ENCODE results near the gene TMEM26. TPM values are rescaled to one million over a fixed set of nuclear protein-coding genes. Genes with fewer than 3 reads are reported as not detected.
A peak's percentile ranks its signal among the peaks of the same experiment; 100 is the strongest.

TMEM26 gene
- total RNA-seq, 1 donor from 2014 or later = 3.4 TPM

GRCh38 chr10:61451357-61451756 lies 1.8 kb downstream of the TMEM26 start:
- no peaks in the 10 kb centered on the region for H3K36me3 Mint-ChIP-seq
- peak overlapping the region; percentile 26 for H3K4me3 Mint-ChIP-seq
- DNase-seq (ENCODE audit: low spot score in 2 of 2, unreplicated experiment in 2 of 2) = no peak
- no peaks in the 10 kb centered on the region for H3K9me3 Mint-ChIP-seq
- peaks cover 35% of the 10 kb centered on the region for H3K4me1 Mint-ChIP-seq
- no peak overlapping the region for H3K27ac Mint-ChIP-seq
- TF ChIP-seq CTCF (IDR thresholded peaks at IDR 0.05; ENCODE audit: unreplicated experiment) = no peak
- peaks cover 60% of the 10 kb centered on the region for H3K27me3 Mint-ChIP-seq (ENCODE audit: low read depth)

- Mint-ChIP-seq H3K9me3 (no peaks in the 10 kb centered on the region), H3K4me1 (peaks cover 31% of the 10 kb centered on the region), H3K27me3 (ENCODE audit: low read depth) (peaks cover 39% of the 10 kb centered on the region), H3K36me3 (no peaks in the 10 kb centered on the region), H3K4me3 (no peak overlapping the region), H3K27ac (no peak overlapping the region)
- no peak for TF ChIP-seq CTCF (IDR thresholded peaks at IDR 0.05; ENCODE audit: unreplicated experiment)
- DNase-seq (ENCODE audit: low spot score in 2 of 2, unreplicated experiment in 2 of 2) = no peak
These were observed 4.2 kb downstream of the TMEM26 start for GRCh38 chr10:61448841-61449600.

- H3K36me3 Mint-ChIP-seq = no peaks in the 10 kb centered on the region
- no peak overlapping the region for H3K27ac Mint-ChIP-seq
- DNase-seq (ENCODE audit: low spot score in 2 of 2, unreplicated experiment in 2 of 2) = no peak
- H3K9me3 Mint-ChIP-seq = no peaks in the 10 kb centered on the region
- H3K4me3 Mint-ChIP-seq = no peak overlapping the region
- no peak for TF ChIP-seq CTCF (IDR thresholded peaks at IDR 0.05; ENCODE audit: unreplicated experiment)
- peaks cover 31% of the 10 kb centered on the region for H3K27me3 Mint-ChIP-seq (ENCODE audit: low read depth)
- peaks cover 26% of the 10 kb centered on the region for H3K4me1 Mint-ChIP-seq
These were observed 5.1 kb downstream of the TMEM26 start for GRCh38 chr10:61448091-61448490.

GRCh38 chr10:61439058-61439609 lies 14.0 kb downstream of the TMEM26 start:
- no peak for DNase-seq (ENCODE audit: low spot score in 2 of 2, unreplicated experiment in 2 of 2)
- no peaks in the 10 kb centered on the region for H3K9me3 Mint-ChIP-seq
- no peak overlapping the region for H3K27ac Mint-ChIP-seq
- no peaks in the 10 kb centered on the region for H3K27me3 Mint-ChIP-seq (ENCODE audit: low read depth)
- peaks cover 2% of the 10 kb centered on the region for H3K4me1 Mint-ChIP-seq
- no peak overlapping the region for H3K4me3 Mint-ChIP-seq
- no peak for TF ChIP-seq CTCF (IDR thresholded peaks at IDR 0.05; ENCODE audit: unreplicated experiment)
- H3K36me3 Mint-ChIP-seq = no peaks in the 10 kb centered on the region

- H3K4me3 Mint-ChIP-seq = no peak overlapping the region
- DNase-seq (ENCODE audit: low spot score in 2 of 2, unreplicated experiment in 2 of 2) = no peak
These were observed 14.8 kb downstream of the TMEM26 start for GRCh38 chr10:61438141-61438988.

More at GRCh38 chr10:61438141-61438988, 14.8 kb downstream of the TMEM26 start:
- H3K27ac Mint-ChIP-seq = no peak overlapping the region
- H3K4me1 Mint-ChIP-seq = peaks cover 2% of the 10 kb centered on the region
- no peaks in the 10 kb centered on the region for H3K27me3 Mint-ChIP-seq (ENCODE audit: low read depth)
- no peaks in the 10 kb centered on the region for H3K9me3 Mint-ChIP-seq
- TF ChIP-seq CTCF (IDR thresholded peaks at IDR 0.05; ENCODE audit: unreplicated experiment) = no peak
- H3K36me3 Mint-ChIP-seq = no peaks in the 10 kb centered on the region

Measured in mesothelial cell of epicardium (in vitro differentiated cells).